Measurements from ENCODE around the gene MRGPRD. TPM values are rescaled to one million over a fixed set of nuclear protein-coding genes. Genes with fewer than 3 reads are reported as not detected.
A peak's percentile ranks its signal among the peaks of the same experiment; 100 is the strongest.
"Not testable (repeated sequence)": the region's sequence is repeated elsewhere in the genome, so short reads cannot be mapped to it uniquely, and the experiment has no call there.

Gene MRGPRD
- total RNA-seq, 1 donor from 2014 or later: not detected

DNA sequence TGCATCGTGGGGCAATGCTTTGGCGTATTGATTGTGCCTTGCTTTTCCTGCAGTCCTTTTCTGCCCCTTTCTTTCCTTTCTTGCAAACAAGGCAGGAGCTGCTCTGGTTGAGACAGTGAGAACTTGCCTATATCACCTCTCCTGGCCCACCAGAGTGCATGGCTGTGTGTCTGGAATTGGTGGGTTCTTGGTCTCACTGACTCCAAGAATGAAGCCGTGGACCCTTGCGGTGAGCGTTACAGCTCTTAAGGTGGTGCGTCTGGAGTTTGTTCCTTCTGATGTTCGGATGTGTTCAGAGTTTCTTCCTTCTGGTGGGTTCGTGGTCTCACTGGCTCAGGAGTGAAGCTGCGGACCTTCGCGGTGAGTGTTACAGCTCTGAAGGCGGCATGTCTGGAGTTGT is 7.1 kb downstream of the MRGPRD start:
- not testable (repeated sequence) for H3K9me3 ChIP-seq (ENCODE audit: control insufficient read depth in 3 of 3, low read length in 3 of 3); H3K4me3 ChIP-seq (ENCODE audit: low read length in 3 of 3); H3K36me3 ChIP-seq (ENCODE audit: control insufficient read depth in 3 of 3, insufficient read depth in 3 of 3, low read length in 3 of 3); H3K27ac ChIP-seq (ENCODE audit: low read depth, low read length)
- peaks cover under 1 to 11% (median 6%) of the 10 kb centered on the region in 3 donors for H3K27me3 ChIP-seq (ENCODE audit: control insufficient read depth in 3 of 3, insufficient read depth in 3 of 3, low read length in 3 of 3)
- peaks cover under 1 to 10% (median 7%) of the 10 kb centered on the region in 3 donors for H3K4me1 ChIP-seq (ENCODE audit: control insufficient read depth in 3 of 3, insufficient read depth in 3 of 3, low read length in 3 of 3)
- H3K9ac ChIP-seq (ENCODE audit: low read depth in 1 of 3, low read length in 3 of 3): peak overlapping the region in 1 of 3 donors; percentile 2

DNA sequence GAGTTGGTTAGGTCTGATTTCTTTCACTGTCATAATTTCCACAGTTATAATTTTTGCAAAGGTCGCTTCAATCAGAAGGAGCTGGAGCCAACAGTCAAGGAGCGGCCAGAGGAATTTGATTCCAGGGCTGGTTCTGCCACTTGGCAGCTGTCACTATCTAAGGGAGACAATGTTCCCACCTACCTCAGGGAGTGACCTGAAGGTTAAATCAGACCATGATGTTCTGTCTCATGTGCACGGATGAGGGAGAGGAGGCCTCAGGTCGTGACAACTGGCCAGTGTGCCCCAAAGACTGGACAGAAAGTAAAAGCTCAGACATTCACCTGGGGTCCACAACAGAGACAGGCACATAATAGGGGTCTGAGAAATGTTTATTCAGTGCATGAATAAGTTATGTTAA is 7.6 kb downstream of the MRGPRD start:
- Histone ChIP-seq H3K36me3 (ENCODE audit: control insufficient read depth in 3 of 3, insufficient read depth in 3 of 3, low read length in 3 of 3) (no peaks in the 10 kb centered on the region), H3K9me3 (ENCODE audit: control insufficient read depth in 3 of 3, low read length in 3 of 3) (no peaks in the 10 kb centered on the region), H3K4me3 (ENCODE audit: low read length in 3 of 3) (no peak overlapping the region), H3K27ac (ENCODE audit: low read depth, low read length) (no peak overlapping the region), H3K4me1 (ENCODE audit: control insufficient read depth in 3 of 3, insufficient read depth in 3 of 3, low read length in 3 of 3) (peaks cover 0 to 6% (median 2%) of the 10 kb centered on the region in 3 donors), H3K9ac (ENCODE audit: low read depth in 1 of 3, low read length in 3 of 3) (no peak overlapping the region), H3K27me3 (ENCODE audit: control insufficient read depth in 3 of 3, insufficient read depth in 3 of 3, low read length in 3 of 3) (peaks cover 4 to 12% (median 7%) of the 10 kb centered on the region in 3 donors)

DNA sequence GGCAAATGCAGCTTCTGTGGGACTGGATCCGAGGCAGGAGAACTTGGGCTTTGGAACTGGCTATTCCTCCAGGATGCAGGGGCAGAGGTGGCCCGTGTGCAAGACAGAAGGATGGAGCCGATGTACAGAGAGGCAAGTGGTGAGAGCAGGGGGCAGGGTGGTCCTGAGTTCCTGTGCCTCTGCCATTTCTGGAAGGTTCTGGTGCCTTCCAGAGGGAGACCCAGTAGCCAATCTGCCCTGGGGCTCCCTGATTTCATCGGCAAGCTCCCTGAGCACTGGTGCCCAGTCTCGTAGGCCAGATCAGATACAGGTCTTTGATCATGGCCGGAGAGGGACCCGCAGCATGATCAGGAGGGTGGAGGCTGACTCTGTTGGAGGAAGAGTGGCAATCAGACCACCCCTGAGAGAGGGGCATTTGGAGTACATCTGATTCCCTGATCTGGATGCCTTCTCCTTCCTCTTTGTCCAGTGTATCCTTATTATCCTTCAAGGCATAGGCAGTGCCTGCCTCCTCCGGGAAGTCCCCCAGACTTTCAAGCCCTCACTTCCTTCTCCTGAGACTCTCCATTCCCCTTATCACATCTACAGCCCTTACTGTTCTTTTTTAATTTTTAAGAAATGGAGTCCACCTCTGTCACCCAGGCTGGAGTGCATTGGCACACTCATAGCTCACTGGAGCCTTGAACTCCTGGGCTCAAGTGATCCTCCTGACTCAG is 9.7 kb downstream of the MRGPRD start:
- H3K4me1 ChIP-seq (ENCODE audit: control insufficient read depth in 3 of 3, insufficient read depth in 3 of 3, low read length in 3 of 3): peaks cover 0 to 1% (median 0%) of the 10 kb centered on the region in 3 donors
- H3K36me3 ChIP-seq (ENCODE audit: control insufficient read depth in 3 of 3, insufficient read depth in 3 of 3, low read length in 3 of 3): no peaks in the 10 kb centered on the region
- no peak overlapping the region for H3K9ac ChIP-seq (ENCODE audit: low read depth in 1 of 3, low read length in 3 of 3)
- no peak overlapping the region for H3K4me3 ChIP-seq (ENCODE audit: low read length in 3 of 3)
- no peak overlapping the region for H3K27ac ChIP-seq (ENCODE audit: low read depth, low read length)
- H3K9me3 ChIP-seq (ENCODE audit: control insufficient read depth in 3 of 3, low read length in 3 of 3): no peaks in the 10 kb centered on the region
- H3K27me3 ChIP-seq (ENCODE audit: control insufficient read depth in 3 of 3, insufficient read depth in 3 of 3, low read length in 3 of 3): peaks cover 6 to 17% (median 15%) of the 10 kb centered on the region in 3 donors

DNA sequence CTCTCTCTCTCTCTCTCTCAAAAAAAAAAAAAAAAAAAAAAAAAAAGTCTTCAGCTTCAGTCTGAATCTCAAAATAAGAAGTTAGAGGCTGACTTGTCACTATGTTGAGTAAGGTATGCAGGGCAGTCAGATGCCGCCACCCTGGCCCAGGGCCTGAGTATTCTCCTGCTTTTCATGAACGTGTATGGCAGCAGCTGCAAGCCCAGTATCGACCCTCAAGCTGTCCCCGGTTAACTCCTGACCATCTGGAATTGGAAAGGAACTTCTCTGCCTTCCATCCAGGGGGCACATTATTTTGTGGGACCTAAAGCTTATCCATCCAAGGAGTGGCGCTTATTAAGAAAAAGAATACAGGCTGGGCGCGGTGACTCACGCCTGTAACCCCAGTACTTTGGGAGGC is 11.4 kb downstream of the MRGPRD start:
- Histone ChIP-seq H3K27me3 (ENCODE audit: control insufficient read depth in 3 of 3, insufficient read depth in 3 of 3, low read length in 3 of 3) (peaks cover 7 to 21% (median 21%) of the 10 kb centered on the region in 3 donors), H3K9me3 (ENCODE audit: control insufficient read depth in 3 of 3, low read length in 3 of 3) (no peaks in the 10 kb centered on the region), H3K4me1 (ENCODE audit: control insufficient read depth in 3 of 3, insufficient read depth in 3 of 3, low read length in 3 of 3) (no peaks in the 10 kb centered on the region), H3K36me3 (ENCODE audit: control insufficient read depth in 3 of 3, insufficient read depth in 3 of 3, low read length in 3 of 3) (no peaks in the 10 kb centered on the region), H3K4me3 (ENCODE audit: low read length in 3 of 3) (no peak overlapping the region), H3K9ac (ENCODE audit: low read depth in 1 of 3, low read length in 3 of 3) (no peak overlapping the region), H3K27ac (ENCODE audit: low read depth, low read length) (no peak overlapping the region)

DNA sequence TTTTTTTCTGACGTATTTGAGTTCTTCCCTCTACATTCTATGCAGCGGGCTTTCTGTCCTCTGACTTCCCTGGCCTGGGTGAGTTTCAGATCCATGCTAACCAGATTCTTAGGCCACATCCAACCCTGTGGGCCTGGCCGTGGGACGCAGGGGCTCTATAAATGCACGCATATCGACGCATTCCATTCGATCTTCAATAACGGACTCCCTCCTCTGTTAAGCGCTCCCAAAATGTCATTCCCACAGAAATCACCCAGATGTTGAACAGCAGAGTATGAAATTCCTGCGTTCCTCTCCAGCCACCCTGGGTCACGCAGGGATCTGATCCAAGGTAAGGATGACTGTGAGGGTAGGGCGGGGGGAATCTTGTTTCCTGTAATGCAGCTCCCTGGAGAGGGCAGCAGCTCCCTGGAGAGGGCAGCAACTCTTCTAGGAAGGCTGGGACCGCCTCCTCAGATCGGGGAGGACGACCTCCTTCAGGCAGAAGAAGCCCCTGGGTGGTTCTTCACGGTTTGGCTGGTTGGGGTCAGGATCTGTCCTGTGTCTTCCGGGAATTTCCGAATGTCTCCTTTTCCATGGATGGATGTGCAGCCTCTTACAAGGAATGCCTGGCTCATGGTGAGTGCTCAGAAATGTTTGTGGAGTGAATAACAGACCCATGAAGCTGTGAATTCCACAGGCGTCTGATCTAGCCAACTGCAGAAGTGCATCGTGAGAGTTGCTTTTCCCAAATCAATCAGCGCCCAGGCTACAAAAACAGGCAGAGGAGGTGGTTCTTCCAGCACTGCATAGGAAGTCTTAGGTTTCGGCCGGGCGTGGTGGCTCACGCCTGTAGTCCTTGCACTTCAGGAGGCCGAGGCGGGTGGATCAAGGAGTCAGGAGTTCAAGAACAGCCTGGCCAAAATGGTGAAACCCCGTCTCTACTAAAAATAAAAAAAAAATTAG is 12.2 kb downstream of the MRGPRD start:
- H3K4me3 ChIP-seq (ENCODE audit: low read length in 3 of 3): no peak overlapping the region
- no peaks in the 10 kb centered on the region for H3K36me3 ChIP-seq (ENCODE audit: control insufficient read depth in 3 of 3, insufficient read depth in 3 of 3, low read length in 3 of 3)
- H3K4me1 ChIP-seq (ENCODE audit: control insufficient read depth in 3 of 3, insufficient read depth in 3 of 3, low read length in 3 of 3): no peaks in the 10 kb centered on the region
- H3K9me3 ChIP-seq (ENCODE audit: control insufficient read depth in 3 of 3, low read length in 3 of 3): peaks cover 0 to 3% (median 2%) of the 10 kb centered on the region in 3 donors
- H3K27ac ChIP-seq (ENCODE audit: low read depth, low read length): no peak overlapping the region
- H3K9ac ChIP-seq (ENCODE audit: low read depth in 1 of 3, low read length in 3 of 3): no peak overlapping the region
- peaks cover 14 to 25% (median 21%) of the 10 kb centered on the region in 3 donors for H3K27me3 ChIP-seq (ENCODE audit: control insufficient read depth in 3 of 3, insufficient read depth in 3 of 3, low read length in 3 of 3)

DNA sequence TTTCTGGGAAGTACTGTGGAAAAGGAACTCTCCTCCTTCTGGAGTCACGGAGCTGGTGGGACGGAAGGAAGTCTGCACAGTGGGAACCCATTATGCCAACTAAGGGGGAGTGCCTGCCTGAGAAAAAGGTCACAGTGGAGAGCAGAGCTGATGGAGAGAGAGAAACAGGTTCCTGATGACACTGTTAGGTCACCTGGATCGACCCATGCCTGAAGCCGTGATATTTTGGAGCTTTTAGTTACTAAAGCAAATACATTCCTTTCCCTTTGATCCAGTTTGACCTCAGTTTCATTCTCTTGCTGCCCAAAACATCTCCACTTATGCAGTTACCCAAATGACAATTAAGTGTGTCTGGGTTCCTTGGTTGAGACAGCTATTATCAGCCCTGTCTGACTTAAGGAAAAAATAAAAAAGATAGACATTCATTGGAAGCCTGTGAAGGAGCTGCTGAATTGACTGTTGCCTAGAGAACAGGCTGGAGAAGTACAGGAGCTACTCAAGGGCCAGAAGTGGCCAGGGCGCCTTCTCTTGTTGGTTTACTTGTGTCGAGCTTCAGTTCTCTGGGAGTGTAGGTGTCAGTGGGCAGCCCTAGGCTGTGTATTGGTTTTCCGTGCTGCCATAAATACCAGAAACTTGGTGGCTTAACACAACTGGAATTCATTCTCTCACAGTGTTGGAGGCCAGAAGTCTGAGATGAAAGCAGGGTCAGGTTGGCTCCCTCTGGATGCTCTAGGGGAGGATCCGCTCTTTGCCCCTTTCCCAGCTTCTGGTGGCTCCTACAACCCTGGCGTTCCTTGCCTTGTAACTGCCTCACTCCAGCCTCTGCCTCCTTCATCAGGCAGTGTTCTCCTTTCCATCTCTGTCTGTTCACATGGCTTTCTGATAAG is 13.6 kb downstream of the MRGPRD start:
- Histone ChIP-seq H3K4me1 (ENCODE audit: control insufficient read depth in 3 of 3, insufficient read depth in 3 of 3, low read length in 3 of 3) (no peaks in the 10 kb centered on the region), H3K9me3 (ENCODE audit: control insufficient read depth in 3 of 3, low read length in 3 of 3) (peaks cover 0 to 3% (median 2%) of the 10 kb centered on the region in 3 donors), H3K4me3 (ENCODE audit: low read length in 3 of 3) (no peak overlapping the region), H3K27ac (ENCODE audit: low read depth, low read length) (no peak overlapping the region), H3K36me3 (ENCODE audit: control insufficient read depth in 3 of 3, insufficient read depth in 3 of 3, low read length in 3 of 3) (no peaks in the 10 kb centered on the region), H3K27me3 (ENCODE audit: control insufficient read depth in 3 of 3, insufficient read depth in 3 of 3, low read length in 3 of 3) (peaks cover 16 to 25% (median 21%) of the 10 kb centered on the region in 3 donors), H3K9ac (ENCODE audit: low read depth in 1 of 3, low read length in 3 of 3) (no peak overlapping the region)

DNA sequence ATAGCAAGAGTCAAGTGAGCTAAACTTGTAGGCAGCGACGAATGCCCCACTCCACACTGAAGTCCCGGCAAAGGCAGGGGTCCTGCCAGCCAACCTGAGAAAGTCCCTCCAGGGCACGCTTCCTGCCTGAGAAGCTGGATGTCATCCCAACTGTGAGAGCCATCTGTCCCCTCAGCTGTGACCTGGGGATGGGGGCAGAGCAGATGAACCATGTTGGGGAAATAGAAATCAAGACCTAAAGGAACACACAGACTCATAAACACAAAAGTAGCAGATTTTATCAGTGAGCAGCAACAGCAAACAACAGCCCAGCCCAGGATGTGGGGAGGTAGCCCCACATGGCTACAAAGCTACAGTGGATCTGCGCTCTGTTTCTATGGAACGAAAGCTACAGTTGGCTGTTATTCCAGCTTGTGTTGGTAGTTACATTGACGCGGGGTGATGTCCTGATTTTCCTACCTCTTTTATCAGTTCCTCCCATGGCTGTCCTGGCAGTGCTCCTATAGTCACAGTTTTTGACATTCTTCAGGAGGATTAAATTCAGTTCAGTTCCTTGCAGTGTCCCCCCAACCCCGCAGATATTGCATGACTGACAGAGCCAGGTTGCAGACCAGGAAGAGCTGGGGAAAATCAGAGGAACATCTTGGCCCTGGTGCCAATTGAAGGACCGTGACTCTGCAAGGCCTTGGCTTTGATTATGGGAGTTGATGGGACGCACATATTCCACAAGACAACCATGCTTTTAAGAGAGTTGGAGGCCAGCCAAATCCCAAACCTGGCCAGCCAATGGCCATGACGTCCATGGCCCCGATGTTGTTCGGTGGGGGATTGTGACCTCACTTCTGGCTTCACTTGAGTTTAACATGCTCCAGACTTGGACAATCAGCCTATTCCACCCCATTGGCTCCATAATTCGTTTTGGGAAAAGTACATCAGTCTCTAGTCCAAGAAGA is 14.6 kb downstream of the MRGPRD start:
- H3K9me3 ChIP-seq (ENCODE audit: control insufficient read depth in 3 of 3, low read length in 3 of 3): peaks cover 0 to 3% (median 2%) of the 10 kb centered on the region in 3 donors
- H3K4me3 ChIP-seq (ENCODE audit: low read length in 3 of 3): no peak overlapping the region
- H3K27me3 ChIP-seq (ENCODE audit: control insufficient read depth in 3 of 3, insufficient read depth in 3 of 3, low read length in 3 of 3): peaks cover 18 to 27% (median 23%) of the 10 kb centered on the region in 3 donors
- no peak overlapping the region for H3K9ac ChIP-seq (ENCODE audit: low read depth in 1 of 3, low read length in 3 of 3)
- H3K27ac ChIP-seq (ENCODE audit: low read depth, low read length): no peak overlapping the region
- no peaks in the 10 kb centered on the region for H3K4me1 ChIP-seq (ENCODE audit: control insufficient read depth in 3 of 3, insufficient read depth in 3 of 3, low read length in 3 of 3)
- H3K36me3 ChIP-seq (ENCODE audit: control insufficient read depth in 3 of 3, insufficient read depth in 3 of 3, low read length in 3 of 3): no peaks in the 10 kb centered on the region

DNA sequence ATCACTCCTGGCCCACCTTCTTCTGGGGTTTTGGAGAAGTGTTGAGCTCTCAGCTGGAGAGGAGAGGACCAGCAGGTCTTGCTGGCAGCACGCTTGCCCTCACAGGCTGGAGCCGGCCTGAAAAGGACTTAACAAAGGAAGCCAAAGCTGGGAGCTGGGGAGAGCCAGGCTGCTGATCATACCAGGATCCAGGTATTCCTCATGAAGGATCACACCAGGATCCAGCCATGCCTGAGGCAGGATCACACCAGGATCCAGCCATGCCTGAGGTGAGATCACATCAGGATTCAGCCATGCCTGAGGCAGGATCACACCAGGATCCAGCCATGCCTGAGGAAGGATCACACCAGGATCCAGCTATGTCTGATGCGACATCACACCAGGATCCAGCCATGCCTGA is 17.0 kb downstream of the MRGPRD start:
- peaks cover 0 to 3% (median 2%) of the 10 kb centered on the region in 3 donors for H3K9me3 ChIP-seq (ENCODE audit: control insufficient read depth in 3 of 3, low read length in 3 of 3)

More for the DNA sequence above, 17.0 kb downstream of the MRGPRD start:
- Histone ChIP-seq H3K4me1 (ENCODE audit: control insufficient read depth in 3 of 3, insufficient read depth in 3 of 3, low read length in 3 of 3) (no peaks in the 10 kb centered on the region), H3K4me3 (ENCODE audit: low read length in 3 of 3) (no peak overlapping the region), H3K9ac (ENCODE audit: low read depth in 1 of 3, low read length in 3 of 3) (no peak overlapping the region), H3K36me3 (ENCODE audit: control insufficient read depth in 3 of 3, insufficient read depth in 3 of 3, low read length in 3 of 3) (no peaks in the 10 kb centered on the region), H3K27ac (ENCODE audit: low read depth, low read length) (no peak overlapping the region), H3K27me3 (ENCODE audit: control insufficient read depth in 3 of 3, insufficient read depth in 3 of 3, low read length in 3 of 3) (peaks cover 21 to 36% (median 23%) of the 10 kb centered on the region in 3 donors)

All from skeletal muscle tissue (tissue), 4 donors.